DMS153 treated with DMSO at 0.1 percent for 48 hours (cell line): ENCODE data around the gene SIAH1.
A peak's percentile ranks its signal among the peaks of the same experiment; 100 is the strongest.
"Not testable (repeated sequence)": the region's sequence is repeated elsewhere in the genome, so short reads cannot be mapped to it uniquely, and the experiment has no call there.

Source experiments
- DNase-seq: peaks from one replicate; lab custom pipeline; 2025; ENCODE audit not compliant: unreplicated experiment; lab: John Stamatoyannopoulos, UW

Gene SIAH1

GRCh38 chr16:48385253-48386150 is at the start of gene SIAH1:
SIAH1 (minus strand) TSS chr16:48385413; CDS start chr16:48362428, 22,985 bp downstream.
- DNase-seq = peak; percentile 17

- DNase-seq = no peak
Observed at GRCh38 chr16:48434653-48435317, 49.6 kb upstream of the SIAH1 start.

GRCh38 chr16:48433850-48434530 is 48.8 kb upstream of the SIAH1 start:
- DNase-seq = no peak

- DNase-seq = no peak
Observed at GRCh38 chr16:48433116-48433849, 48.1 kb upstream of the SIAH1 start.

GRCh38 chr16:48432136-48432535 is 46.9 kb upstream of the SIAH1 start:
- DNase-seq = no peak

GRCh38 chr16:48430890-48431289 is 45.7 kb upstream of the SIAH1 start:
- DNase-seq = no peak

GRCh38 chr16:48426244-48427141 is 41.3 kb upstream of the SIAH1 start:
- no peak for DNase-seq

GRCh38 chr16:48422537-48422936 is 37.3 kb upstream of the SIAH1 start:
- no peak for DNase-seq

GRCh38 chr16:48421741-48422140 is 36.5 kb upstream of the SIAH1 start:
- no peak for DNase-seq

- no peak for DNase-seq
Observed at GRCh38 chr16:48420437-48420836, 35.2 kb upstream of the SIAH1 start.

- DNase-seq = not testable (repeated sequence)
Observed at GRCh38 chr16:48416617-48417016, 31.4 kb upstream of the SIAH1 start.

GRCh38 chr16:48413272-48413671 is 28.1 kb upstream of the SIAH1 start:
- DNase-seq = no peak

- no peak for DNase-seq
Observed at GRCh38 chr16:48409839-48410632, 24.8 kb upstream of the SIAH1 start.

GRCh38 chr16:48408688-48409087 is 23.5 kb upstream of the SIAH1 start:
- no peak for DNase-seq

GRCh38 chr16:48405907-48406306 is 20.7 kb upstream of the SIAH1 start:
- no peak for DNase-seq

- no peak for DNase-seq
Observed at GRCh38 chr16:48405153-48405552, 19.9 kb upstream of the SIAH1 start.

GRCh38 chr16:48402547-48402946 is 17.3 kb upstream of the SIAH1 start:
- DNase-seq = not testable (repeated sequence)

- DNase-seq = no peak
Observed at GRCh38 chr16:48395375-48395774, 10.2 kb upstream of the SIAH1 start.

GRCh38 chr16:48394355-48394703 is 9.1 kb upstream of the SIAH1 start:
- no peak for DNase-seq
